IPS-11a (cell line): ENCODE measurements around the gene CUL9.

Source experiments
- H3K4me3 ChIP-seq: one replicate; pipeline ENCODE4 v1.5.1; 2013; ENCODE audit warnings: low read depth, low read length, control low read depth

Gene CUL9

DNA sequence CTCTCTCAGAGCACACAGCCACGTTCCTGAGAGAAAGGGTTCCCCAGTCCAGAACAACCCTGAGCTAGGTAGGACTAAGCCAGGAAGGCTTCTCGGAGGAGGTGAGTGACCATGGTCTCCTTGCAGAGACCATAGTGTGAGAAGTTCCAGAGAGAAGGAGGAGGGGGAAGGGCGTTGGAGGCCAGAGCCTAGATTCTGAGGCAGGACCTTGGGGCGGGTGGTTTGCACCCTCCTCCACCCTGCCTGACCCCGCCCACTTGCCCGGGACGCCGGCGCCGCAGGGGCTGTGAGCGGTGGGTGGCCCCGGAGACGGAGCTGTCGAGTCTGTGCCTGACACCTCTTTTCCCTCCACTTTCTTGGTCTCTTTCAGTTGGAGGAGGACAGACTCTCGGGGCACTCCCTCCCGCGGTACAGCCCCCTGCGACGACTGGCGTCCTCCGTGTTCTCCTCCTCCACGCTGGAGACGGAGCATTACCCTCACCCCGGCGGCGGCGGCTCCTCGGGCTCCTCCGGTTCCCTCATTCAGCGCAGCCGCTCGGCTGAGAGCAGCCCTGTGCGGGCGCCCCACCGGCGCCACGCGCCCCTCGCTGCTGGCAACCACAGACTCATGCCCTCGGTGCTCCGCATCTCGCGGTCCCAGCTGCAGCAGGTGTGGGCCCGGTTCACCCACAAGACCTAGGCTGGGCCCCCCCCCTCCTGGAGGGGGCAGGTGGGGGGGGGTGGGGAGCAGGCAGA is 87.4 kb downstream of the CUL9 start:
- no peak overlapping the region for H3K4me3 ChIP-seq

DNA sequence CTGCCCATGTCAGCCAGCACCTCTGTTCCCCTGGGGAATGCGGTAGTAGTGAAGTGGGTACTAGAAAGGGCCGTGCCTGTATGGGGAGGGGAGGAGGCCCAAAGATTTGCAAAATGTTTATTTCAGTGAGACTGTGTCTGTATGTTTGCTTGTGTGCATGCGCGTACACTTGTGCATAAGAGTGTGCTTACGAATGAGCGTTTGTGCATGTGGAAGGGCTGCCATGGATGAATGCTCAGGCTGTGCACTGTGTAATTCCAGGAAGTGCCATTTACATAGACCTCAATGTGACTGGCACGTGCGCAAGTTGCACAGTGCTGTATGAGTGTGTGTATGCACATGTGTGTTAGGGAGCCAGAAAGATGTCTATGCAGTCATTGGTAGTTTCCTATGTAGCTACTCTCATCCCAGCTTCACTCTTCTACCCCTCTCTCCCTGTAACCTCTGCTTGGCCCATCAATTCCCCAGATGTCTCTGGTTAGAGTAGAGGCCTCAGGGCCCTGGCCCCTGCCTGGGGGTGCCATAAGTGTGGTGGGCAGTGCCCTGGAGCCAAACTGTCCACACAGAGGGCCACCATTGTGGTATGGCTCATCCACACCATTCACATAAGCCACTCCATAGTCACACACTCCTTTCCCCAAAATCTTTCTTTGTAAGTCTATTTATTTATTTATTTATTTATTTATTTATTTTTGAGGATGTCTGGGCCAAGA is 89.3 kb downstream of the CUL9 start:
- no peak overlapping the region for H3K4me3 ChIP-seq

DNA sequence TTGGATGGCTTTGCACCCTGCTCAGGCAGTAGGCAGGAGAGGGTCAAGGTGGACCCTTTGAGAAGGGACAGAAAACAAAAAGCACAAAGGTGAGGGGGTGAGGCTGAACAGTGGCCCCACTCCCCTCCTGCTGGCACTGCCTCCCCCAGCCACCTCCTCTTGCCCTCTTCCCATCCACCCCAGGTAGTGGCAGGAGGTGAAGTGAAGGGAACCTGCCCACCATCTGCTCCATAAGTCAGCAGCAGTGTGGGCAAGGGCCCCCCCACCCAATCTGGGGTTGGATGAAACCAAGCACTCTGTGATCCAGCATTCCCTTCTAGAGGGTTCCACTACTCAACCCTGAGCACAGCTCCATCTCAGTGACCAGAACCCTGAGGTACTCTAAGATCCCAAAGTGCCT is 89.9 kb downstream of the CUL9 start:
- H3K4me3 ChIP-seq = no peak overlapping the region

DNA sequence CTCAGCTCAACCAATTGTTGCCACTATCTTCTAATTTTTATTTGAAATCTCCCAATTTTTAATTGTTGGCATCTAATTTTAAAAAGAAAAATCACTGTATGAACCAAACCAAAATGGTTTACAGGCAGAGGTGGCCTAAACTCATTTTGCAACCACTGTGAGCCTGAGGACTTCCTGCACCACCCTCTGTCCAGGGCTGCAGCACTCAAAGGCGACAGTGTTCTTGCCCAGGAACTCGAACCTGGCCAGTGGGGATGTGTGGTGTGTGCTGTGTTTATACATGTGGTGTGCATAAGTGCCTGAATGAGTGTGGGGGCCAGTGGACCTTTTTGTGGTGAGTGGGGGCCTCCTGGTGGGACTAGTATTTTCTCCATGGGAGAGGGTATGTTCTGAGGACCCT is 91.7 kb downstream of the CUL9 start:
- H3K4me3 ChIP-seq = no peak overlapping the region
